GM23248 (cell line): ENCODE results near the gene TCEAL1. TPM values are rescaled to one million over a fixed set of nuclear protein-coding genes. Genes with fewer than 3 reads are reported as not detected.
"Not testable (repeated sequence)": the region's sequence is repeated elsewhere in the genome, so short reads cannot be mapped to it uniquely, and the experiment has no call there.

Experiments used
- DNase-seq: peaks from one replicate; pipeline ENCODE4 v3.0.0-alpha.2; 2015
- H2AFZ ChIP-seq: fragments of 200-600 bp; sonication (generic); 2 replicates; pipeline ENCODE4 v1.6.1; 2016; ENCODE audit warnings: antibody characterized with exemption
- H3F3A ChIP-seq: fragments of 200-600 bp; sonication (generic); 2 replicates; pipeline ENCODE4 v1.6.1; 2016; ENCODE audit warnings: mild to moderate bottlenecking, antibody characterized with exemption, mixed run types; ENCODE audit not compliant: insufficient read depth
- H3K27ac ChIP-seq: fragments of 200-600 bp; sonication (generic); 2 replicates; pipeline ENCODE4 v1.5.1; 2016; ENCODE audit warnings: mild to moderate bottlenecking
- H3K27me3 ChIP-seq: fragments of 200-600 bp; sonication (generic); replicated peaks from 2 replicates; pipeline ENCODE4 v1.6.1; 2016; ENCODE audit warnings: mild to moderate bottlenecking; ENCODE audit not compliant: insufficient read depth
- H3K36me3 ChIP-seq: fragments of 200-600 bp; sonication (generic); 2 replicates; pipeline ENCODE4 v1.6.1; 2016; ENCODE audit warnings: low read depth, mild to moderate bottlenecking
- H3K4me1 ChIP-seq: fragments of 200-600 bp; sonication (generic); 2 replicates; pipeline ENCODE4 v1.6.1; 2016; ENCODE audit warnings: mild to moderate bottlenecking; ENCODE audit not compliant: insufficient read depth
- H3K4me2 ChIP-seq: fragments of 200-600 bp; sonication (generic); one replicate; pipeline ENCODE4 v1.6.1; 2016; ENCODE audit warnings: mild to moderate bottlenecking; ENCODE audit not compliant: unreplicated experiment
- H3K4me3 ChIP-seq: fragments of 200-600 bp; sonication (generic); 2 replicates; pipeline ENCODE4 v1.5.1; 2016; ENCODE audit warnings: mild to moderate bottlenecking
- H3K79me2 ChIP-seq: fragments of 200-600 bp; sonication (generic); 2 replicates; pipeline ENCODE4 v1.6.1; 2016; ENCODE audit warnings: mild to moderate bottlenecking; ENCODE audit not compliant: insufficient read depth
- H3K9ac ChIP-seq: fragments of 200-600 bp; sonication (generic); 2 replicates; pipeline ENCODE4 v1.6.1; 2016; ENCODE audit warnings: mild to moderate bottlenecking
- H3K9me2 ChIP-seq: fragments of 200-600 bp; sonication (generic); 2 replicates; pipeline ENCODE4 v1.6.1; 2016; ENCODE audit warnings: mixed run types, mild to moderate bottlenecking, moderate library complexity; ENCODE audit not compliant: insufficient read depth
- H3K9me3 ChIP-seq: fragments of 200-600 bp; sonication (generic); one replicate; pipeline ENCODE4 v1.6.1; 2017; ENCODE audit warnings: low read depth
- H4K20me1 ChIP-seq: fragments of 200-600 bp; sonication (generic); 2 replicates; pipeline ENCODE4 v1.6.0; 2016; ENCODE audit not compliant: insufficient read depth
- EZH2 ChIP-seq: fragments of 200-600 bp; sonication (generic); IDR thresholded peaks from 2 replicates; pipeline ENCODE4 v1.6.1; 2018; ENCODE audit warnings: antibody characterized with exemption, mild to moderate bottlenecking; ENCODE audit not compliant: insufficient read depth, poor library complexity, severe bottlenecking
- EZH2phosphoT487 ChIP-seq: fragments of 200-600 bp; sonication (generic); IDR thresholded peaks from 2 replicates; pipeline ENCODE4 v1.6.1; 2018; ENCODE audit warnings: antibody characterized with exemption, moderate library complexity, mild to moderate bottlenecking, low read depth; ENCODE audit not compliant: insufficient read depth
- WGBS, 2 experiments: methylation state at CpG; one replicate each; pipeline ENCODE4 v1.1.6; 2015 to 2017; ENCODE audit warnings: low lambda C conversion rate in 2 of 2, low coverage in 1 of 2; ENCODE audit errors: missing lambda C conversion rate in 2 of 2; 5-methylcytosine and 5-hydroxymethylcytosine counted together
- in situ Hi-C: fragments of 300-500 bp; cut with MboI; formaldehyde crosslinking; loops from 2 replicates; pipeline ENCODE4 v1.15.0; 2020
- polyA plus RNA-seq: library from polyadenylated mRNA; unstranded; fragments of >200 nt; fragmentation: Nextera tagmentation; extraction: Ambion mirVana; gene quantifications from 2 replicates; pipeline ENCODE4 v1.2.1, GENCODE V29; 2016
- total RNA-seq: library from RNA; depleted of rRNA; stranded (reverse); fragments of >200 nt; shearing (Covaris generic); gene quantifications from 2 replicates; pipeline ENCODE4 v1.2.3, GENCODE V29; 2014

TCEAL1 gene
- total and polyA plus RNA-seq, 2 experiments from 2014 or later: 30.7 to 32.0 TPM

DNA sequence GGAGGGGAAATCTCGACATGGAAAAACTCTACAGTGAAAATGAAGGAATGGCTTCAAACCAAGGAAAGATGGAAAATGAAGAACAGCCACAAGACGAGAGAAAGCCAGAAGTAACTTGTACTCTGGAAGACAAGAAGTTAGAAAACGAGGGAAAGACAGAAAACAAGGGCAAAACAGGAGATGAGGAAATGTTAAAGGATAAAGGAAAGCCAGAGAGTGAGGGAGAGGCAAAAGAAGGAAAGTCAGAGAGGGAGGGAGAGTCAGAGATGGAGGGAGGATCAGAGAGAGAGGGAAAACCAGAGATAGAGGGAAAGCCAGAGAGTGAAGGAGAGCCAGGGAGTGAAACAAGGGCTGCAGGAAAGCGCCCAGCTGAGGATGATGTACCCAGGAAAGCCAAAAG, 42.1 kb upstream of the TCEAL1 start:
- H3K9me2 ChIP-seq: no peaks in the 10 kb centered on the region
- H3K27me3 ChIP-seq: no peaks in the 10 kb centered on the region
- H3F3A ChIP-seq: no peaks in the 10 kb centered on the region
- H3K4me2 ChIP-seq: peak overlapping the region; percentile 57
- H3K9ac ChIP-seq: peak overlapping the region; percentile 88
- H3K27ac ChIP-seq: 0 out of 2 replicates have a peak overlapping the region, but pooled peaks have one; percentile 54
- TF ChIP-seq EZH2phosphoT487 (no peak), EZH2 (no peak)
- H3K36me3 ChIP-seq: no peaks in the 10 kb centered on the region; the same call in 1 of the 2 replicates
- in situ Hi-C loops: no loop called here
- H2AFZ ChIP-seq: 0 out of 2 replicates have a peak overlapping the region, but pooled peaks have one; percentile 86
- DNase-seq: no peak
- H3K4me3 ChIP-seq: peak overlapping the region; percentile 80
- no peaks in the 10 kb centered on the region for H4K20me1 ChIP-seq
- H3K4me1 ChIP-seq: 0 out of 2 replicates have a peak, but pooled peaks cover 2% of the 10 kb centered on the region
- H3K79me2 ChIP-seq: peaks cover 19% of the 10 kb centered on the region
- WGBS, 2 experiments: 52 to 100% methylated on average over 1 to 4 of the region's 4 CpGs
- no peaks in the 10 kb centered on the region for H3K9me3 ChIP-seq

DNA sequence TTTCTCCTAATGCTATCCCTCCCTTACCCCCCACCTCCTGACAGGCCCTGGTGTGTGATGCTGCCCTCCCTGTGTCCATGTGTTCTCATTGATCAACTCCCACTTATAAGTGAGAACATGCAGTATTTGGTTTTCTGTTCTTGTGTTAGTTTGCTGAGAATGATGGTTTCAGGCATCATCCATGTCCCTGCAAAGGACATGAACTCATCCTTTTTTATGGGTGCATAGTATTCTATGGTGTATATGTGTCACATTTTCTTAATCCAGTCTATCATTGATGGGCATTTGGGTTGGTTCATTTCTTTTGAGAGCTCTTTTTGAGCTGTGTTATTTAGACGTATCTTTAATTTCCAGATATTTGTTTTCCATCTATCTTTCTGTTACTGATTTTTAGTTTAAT, 36.5 kb upstream of the TCEAL1 start:
- H3F3A ChIP-seq, H3K36me3 ChIP-seq, H2AFZ ChIP-seq, DNase-seq, H3K27me3 ChIP-seq, H3K9me2 ChIP-seq, H3K4me1 ChIP-seq, H3K9ac ChIP-seq, H3K27ac ChIP-seq, H4K20me1 ChIP-seq, H3K9me3 ChIP-seq, H3K4me3 ChIP-seq, in situ Hi-C loops, H3K79me2 ChIP-seq, H3K4me2 ChIP-seq: not testable (repeated sequence)
- WGBS, 2 experiments: 95 to 100% methylated on average over 1 of the region's 1 CpG

- H4K20me1 ChIP-seq, H3K9ac ChIP-seq, H3K9me2 ChIP-seq, H3K27ac ChIP-seq, H3K4me2 ChIP-seq, H3K9me3 ChIP-seq, DNase-seq, H3K27me3 ChIP-seq, H3K36me3 ChIP-seq, H3K4me3 ChIP-seq, H3K4me1 ChIP-seq, H2AFZ ChIP-seq, H3F3A ChIP-seq, in situ Hi-C loops, H3K79me2 ChIP-seq: not testable (repeated sequence)
- WGBS, 2 experiments: 98 to 100% methylated on average over 5 to 6 of the region's 6 CpGs
Measured at GRCh38 chrX:103595202-103595601, 33.6 kb upstream of the TCEAL1 start.

DNA sequence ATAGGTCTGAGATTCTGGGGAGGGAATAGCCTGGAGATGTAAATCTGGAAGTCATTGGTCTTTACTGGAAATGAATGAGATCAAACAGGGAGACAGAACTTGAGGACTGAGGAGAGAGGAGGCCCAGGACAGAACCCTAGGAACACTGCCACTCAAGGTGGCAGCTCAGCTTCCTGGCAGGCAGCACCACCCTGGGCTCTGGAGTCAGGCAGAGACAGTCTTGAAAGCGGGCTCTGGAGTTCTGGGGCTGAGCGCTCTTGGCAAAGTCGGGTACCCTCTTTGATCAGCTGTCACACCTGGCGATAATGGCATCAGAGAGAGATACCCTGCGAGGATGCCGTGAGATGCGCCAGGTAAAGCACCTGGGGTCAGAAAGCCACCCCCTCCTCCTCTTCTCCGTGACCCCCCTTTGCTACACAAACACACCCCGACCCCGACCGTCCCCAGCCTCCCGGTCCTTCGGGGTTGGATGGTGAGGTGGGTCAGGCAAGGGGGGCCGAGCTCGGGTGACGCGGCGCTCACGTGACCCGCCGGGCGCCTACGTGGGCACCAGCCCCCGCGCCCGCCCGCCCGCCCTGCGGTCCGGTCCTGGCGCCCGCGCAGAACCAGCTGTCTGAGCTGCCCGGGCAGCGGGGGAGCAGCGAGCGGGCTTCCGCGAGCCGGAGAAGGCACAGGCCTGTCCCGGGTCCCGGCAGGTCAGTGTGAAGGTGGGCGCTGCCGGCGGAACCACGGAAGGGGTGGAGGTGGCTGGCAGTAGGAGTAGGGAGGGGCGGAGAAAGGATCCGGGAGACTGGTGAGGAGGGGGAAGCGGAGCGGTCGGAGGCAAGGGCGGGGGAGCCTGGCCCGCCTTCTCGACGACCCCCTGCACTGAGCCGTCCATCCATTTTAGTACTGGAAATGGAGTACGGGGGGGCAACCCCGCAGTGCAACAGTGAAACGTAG, 21.1 kb upstream of the TCEAL1 start, which contains the start of gene TCEAL3:
Gene TCEAL3 (plus strand): TSS at position 600 of the 942 bp plus-strand sequence. CDS start 1,102 bp downstream, outside the sequence.
- Histone ChIP-seq H3K9ac (peak within 1 kb of the TSS; percentile 99), H2AFZ (peak within 1 kb of the TSS; percentile 79), H3K9me2 (no peaks in the 10 kb centered on the region), H3K27me3 (no peaks in the 10 kb centered on the region), H3K4me3 (peak within 1 kb of the TSS; percentile 96), H3K4me1 (peaks cover 7% of the 10 kb centered on the region), H3K27ac (peak within 1 kb of the TSS; percentile 70), H3K36me3 (no peaks in the 10 kb centered on the region), H3K79me2 (peaks cover 21% of the 10 kb centered on the region), H3F3A (peaks cover 13% of the 10 kb centered on the region), H4K20me1 (no peaks in the 10 kb centered on the region), H3K4me2 (peak within 1 kb of the TSS; percentile 83), H3K9me3 (no peaks in the 10 kb centered on the region)
- WGBS, 2 experiments: 0 to 2% methylated on average over 7 to 45 of the region's 59 CpGs
- DNase-seq: peak; percentile 76
- in situ Hi-C loops: no loop called here
- TF ChIP-seq EZH2 (no peak), EZH2phosphoT487 (no peak)
